SIG-M5 treated with dmso at 0.1 percent for 504 hours (cell line): Measurements from ENCODE around the gene LIN37.

ENCODE experiments used
- DNase-seq: peaks from one replicate; lab custom pipeline; 2025; ENCODE audit not compliant: unreplicated experiment; lab: John Stamatoyannopoulos, UW

The LIN37 gene

DNA sequence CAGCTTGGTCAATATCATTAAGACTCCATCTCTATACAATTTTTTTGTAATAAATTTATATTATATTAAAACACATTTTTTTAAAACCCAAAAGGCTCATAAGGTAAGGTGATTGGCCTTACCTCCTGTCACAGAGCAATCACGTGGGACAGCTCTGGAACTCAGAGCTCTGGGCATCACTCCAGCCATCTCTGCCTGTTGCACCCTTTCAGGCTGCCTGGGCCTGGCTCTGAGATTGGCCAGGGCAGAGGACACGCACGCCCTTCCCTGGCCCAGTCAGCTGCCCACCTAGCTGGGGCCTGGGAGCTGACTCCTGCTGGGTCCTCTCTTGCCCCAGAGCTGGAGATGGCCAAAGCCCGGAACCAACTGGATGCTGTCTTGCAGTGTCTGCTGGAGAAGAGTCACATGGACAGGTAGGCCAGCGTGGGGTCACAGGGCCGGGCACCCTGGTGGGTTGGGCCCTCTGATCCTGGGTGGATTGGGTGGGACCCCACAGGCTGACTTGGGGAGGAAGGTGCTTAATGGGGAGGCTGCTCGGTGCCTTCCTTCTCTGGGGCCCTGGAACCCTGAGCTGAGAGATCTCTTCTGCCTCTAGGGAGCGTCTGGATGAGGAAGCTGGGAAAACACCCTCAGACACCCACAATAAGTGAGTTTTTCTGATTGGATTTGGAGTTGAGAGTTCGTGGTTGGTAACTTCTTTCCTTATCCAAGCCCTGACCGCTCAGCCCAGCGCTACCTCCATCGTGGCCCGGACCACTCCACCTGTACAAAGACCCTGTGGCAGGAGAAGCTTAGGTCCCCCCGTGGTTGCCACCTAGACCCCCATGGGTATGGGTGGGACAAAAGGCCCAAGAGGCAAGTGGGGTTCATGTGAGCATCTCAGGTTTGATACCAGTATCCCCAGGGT, 3.7 kb downstream of the LIN37 start:
- no peak for DNase-seq

DNA sequence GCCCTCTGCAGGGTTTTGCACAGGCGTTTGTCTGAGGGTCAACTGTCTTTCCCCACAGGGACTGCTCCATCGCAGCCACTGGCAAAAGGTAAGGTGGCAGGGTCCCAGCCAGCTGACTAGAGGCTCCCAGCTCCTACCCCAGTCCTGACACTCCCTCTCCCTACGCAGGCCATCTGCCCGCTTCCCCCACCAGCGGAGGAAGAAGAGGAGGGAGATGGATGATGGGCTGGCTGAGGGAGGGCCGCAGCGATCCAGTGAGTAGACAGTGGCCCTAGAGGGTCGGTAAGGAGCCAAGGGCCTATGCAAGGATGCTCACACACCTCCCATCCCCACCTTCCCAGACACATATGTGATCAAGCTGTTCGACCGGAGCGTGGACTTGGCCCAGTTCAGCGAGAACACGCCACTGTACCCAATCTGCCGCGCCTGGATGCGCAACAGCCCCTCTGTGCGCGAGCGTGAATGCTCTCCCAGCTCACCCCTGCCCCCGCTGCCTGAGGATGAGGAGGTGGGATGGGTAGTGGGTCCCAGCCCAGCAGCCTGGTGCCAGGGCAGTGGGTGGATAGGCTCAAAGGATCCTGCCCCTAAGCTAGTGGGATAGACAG, 4.5 kb downstream of the LIN37 start:
- DNase-seq = no peak

DNA sequence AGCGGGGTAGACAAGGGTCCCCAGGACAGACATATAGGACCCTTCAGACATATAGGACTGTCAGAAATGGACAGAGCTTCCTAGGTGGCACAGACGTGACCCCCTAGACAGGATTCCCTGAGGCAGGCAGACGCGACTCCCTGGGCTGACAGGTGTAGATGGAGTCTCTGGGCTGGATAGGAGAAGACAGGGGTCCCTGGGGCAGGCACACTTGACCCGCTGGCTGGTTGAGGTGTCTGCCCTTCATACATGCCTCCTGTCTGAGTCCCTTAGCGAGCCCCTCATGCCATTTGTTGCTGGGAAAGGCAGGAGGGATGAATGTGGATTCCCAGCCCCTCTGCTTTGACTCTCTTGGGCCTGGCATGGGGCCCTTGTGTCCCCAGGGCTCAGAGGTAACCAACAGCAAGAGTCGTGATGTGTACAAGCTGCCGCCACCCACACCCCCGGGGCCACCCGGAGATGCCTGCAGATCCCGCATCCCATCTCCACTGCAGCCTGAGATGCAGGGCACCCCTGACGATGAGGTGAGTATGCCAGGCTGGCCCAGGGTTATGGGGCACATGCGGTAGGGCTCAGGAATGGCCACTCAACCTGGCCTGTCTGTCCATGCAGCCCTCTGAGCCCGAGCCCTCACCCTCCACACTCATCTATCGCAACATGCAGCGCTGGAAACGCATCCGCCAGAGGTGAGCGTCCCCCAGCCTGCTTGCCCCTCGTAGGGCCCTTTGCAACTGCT, 5.4 kb downstream of the LIN37 start:
- DNase-seq = no peak

DNA sequence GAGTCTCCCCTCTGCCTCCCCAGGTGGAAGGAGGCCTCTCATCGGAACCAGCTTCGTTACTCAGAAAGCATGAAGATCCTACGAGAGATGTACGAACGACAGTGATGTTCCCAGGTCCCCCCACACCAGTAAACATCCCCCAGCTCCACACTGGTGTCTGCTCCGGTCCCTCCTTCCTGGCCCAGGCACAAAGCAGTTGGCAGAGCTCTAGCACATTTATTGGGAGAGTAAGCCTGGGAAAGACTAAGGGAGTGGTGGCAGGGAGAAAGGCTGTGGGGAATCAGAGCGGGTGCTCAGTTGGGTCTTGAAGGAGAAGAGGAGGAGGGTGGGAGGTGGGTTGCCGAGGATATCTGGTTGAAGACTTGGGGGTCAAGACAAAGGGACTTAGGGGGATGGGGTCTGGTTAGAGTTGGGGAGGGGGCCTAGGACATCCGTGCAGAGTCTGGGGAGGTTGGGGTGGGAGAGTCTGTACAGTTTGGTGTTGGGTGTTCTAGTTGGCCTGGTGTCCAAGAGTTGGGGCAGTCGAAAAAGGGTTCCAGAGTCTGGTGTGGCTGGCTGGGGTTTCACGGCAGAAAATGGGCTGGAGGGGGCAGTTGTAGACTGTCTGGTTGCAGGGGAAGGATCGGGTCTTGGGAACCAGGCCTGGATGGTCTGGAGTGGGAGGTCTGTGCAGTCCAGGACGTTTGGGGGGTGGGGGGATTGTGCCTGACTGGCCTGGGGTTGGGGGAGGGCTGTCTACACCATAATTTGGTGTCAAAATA, 6.2 kb downstream of the LIN37 start:
- no peak for DNase-seq

GRCh38 chr19:35755131-35755549, 6.8 kb downstream of the LIN37 start:
- DNase-seq = no peak

DNA sequence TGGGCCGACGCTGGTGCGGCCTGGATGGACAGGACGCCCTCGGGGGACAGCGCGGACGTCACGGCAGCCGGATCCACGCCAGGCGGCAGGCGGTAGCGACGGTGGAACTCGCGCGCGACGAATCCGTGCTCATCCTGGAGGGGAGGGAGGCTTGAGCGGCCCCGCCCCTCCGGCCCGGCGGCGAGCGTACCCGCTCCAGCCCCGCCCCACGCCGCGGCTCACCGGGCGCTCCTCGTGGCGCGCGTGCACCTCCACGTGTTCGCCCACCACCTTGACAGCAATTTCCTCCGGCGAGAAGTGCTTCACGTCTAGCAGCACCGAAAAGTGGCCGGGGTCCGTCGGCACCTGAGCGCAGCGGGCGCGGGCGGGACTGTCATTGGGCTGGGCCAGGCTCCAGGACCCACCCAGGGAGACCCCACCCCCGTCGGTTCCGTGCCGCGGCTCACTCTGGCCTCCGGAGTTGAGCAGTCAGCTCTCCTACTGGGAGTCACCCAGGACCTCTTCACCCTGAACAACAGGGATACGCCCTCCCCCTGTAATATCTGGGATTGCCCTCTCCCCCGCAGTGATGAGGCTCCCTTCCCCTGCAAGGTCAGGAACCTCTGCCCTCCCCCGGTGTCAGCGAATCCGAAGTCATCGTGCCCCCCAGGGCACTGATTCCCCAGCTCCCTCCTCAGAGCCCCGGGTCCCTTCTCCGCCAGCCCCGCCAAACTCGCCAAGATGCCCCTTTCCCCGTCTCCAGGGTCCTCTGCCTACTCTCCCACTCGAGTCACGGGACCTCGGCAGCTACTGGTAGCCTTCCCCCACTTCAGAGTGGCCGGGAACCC, 7.4 kb downstream of the LIN37 start:
- DNase-seq = no peak

DNA sequence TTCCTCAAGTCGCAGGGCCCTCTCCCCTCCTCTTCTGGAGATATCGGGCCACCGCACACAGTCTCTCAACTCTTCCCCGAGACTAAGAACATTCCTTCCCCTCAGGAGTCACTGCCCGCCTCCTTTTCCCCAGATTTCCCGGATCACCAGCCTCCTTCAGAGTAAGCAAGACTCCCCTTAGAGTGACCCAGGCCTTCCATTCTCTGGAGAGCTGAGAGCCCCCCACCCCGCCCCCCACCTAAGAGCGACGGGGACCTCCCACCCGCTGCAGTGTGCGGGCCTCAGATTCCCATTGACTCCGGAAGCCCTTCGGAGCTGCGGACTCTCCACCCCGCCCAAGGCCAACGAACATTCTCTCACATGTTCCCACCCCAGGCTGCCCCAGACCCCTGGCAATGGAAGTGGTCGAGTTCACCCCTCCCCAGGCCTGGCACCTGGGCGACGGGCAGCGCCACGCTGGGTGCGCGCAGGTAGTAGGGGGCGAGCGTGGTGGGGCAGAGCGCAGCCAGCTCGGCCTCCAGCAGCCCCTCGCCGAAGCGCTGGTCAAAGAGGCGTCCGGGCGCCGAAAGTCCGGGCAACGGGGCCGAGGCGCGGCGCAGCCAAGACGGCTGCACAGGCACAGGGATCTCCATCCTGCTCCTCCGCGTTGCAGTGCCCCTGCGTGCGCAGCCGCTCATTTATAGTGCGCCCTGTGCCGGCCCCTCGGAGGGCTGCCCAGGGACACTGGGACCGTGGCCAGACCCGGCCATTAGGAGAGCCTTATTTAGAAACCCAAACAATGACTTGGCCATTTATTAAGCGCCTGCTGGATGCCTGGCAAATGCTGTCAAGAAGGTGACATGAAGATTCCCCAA, 8.2 kb downstream of the LIN37 start, which contains the start of gene HSPB6:
TSS of gene HSPB6 (minus strand) at position 653 of the 854 bp plus-strand sequence. CDS start at position 632, 21 bp downstream.
- no peak for DNase-seq

- DNase-seq = no peak
These were observed 8.9 kb downstream of the LIN37 start for GRCh38 chr19:35757231-35757748.

DNA sequence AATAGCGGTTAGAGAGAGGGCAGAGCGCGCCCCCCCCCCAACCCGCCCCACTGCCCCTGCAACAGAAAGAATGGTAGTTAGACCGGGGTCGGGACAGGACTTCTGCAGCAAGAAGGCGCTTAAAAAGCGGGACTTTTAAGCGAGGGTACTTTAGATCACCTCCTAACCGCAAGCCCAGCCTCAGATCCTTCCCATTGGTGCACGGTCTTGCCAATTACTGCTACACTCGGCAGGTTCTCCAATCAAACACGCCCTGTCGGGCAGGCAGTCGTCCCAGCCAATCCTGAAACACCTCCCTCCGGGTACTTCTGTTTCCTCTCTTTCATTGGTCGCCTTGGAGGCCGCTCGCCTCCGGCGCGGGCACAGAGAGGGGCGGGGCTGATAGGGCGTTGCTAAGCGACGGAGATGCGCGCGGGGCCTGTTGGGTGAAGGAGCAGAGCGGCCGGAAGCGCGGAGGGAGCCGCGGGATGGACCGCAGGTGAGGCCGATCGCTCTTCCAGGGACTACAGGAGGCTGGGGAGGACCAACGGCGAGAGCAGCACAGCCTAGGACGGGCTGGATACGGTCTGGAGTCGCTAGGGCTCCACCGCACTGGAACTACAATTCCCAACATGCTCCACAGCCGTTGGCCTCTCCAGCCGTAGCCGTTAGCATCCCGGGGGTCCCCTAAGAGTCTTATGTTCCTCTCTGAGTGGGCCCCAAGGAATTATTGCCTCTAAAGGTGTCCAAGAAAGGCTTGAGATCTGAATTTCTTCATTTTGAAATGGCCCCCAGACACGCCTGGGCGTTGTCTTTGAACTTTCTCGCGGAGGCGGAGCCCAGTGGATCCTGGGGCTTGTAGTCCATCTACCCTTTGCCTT, 9.6 kb downstream of the LIN37 start, which contains the start of gene PROSER3:
TSS of gene PROSER3 (plus strand) at position 428 of the 860 bp plus-strand sequence. CDS start at position 468, 40 bp downstream.
- peak; percentile 99 for DNase-seq

GRCh38 chr19:35759697-35760096, 11.3 kb downstream of the LIN37 start:
- DNase-seq = no peak

- no peak for DNase-seq
These were observed 12.5 kb downstream of the LIN37 start for GRCh38 chr19:35760711-35761349.

GRCh38 chr19:35764432-35765315, 16.3 kb downstream of the LIN37 start:
- DNase-seq = no peak

GRCh38 chr19:35766571-35767104, 18.3 kb downstream of the LIN37 start:
- no peak for DNase-seq

- DNase-seq = no peak
These were observed 19.1 kb downstream of the LIN37 start for GRCh38 chr19:35767288-35768081.

DNA sequence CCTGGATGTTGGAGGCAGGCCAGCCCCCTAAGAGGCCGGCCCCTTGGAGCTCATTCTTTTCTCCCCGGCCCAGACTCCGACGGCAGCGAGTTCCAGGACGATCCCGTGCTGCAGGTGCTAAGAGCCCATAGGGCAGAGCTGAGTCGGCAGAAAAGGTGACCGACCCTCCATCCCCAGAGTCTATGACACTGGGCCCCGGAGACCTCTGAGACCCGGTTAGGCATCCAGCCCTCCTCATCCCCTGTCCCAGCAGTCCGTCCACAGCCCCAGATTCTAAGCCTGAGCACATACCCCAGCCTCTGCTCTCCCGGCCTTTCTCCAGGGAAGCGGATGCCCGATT, 19.7 kb downstream of the LIN37 start:
- no peak for DNase-seq
